HG03442 (cell line): ENCODE results near the gene SFN.
"Not testable (repeated sequence)": the region's sequence is repeated elsewhere in the genome, so short reads cannot be mapped to it uniquely, and the experiment has no call there.

Experiments used
- ATAC-seq: cut with Tn5 transposase; IDR thresholded peaks from one replicate; pipeline ENCODE4 v1.9.1; 2021; ENCODE audit warnings: mild to moderate bottlenecking, moderate library complexity; ENCODE audit not compliant: unreplicated experiment

Gene SFN

DNA sequence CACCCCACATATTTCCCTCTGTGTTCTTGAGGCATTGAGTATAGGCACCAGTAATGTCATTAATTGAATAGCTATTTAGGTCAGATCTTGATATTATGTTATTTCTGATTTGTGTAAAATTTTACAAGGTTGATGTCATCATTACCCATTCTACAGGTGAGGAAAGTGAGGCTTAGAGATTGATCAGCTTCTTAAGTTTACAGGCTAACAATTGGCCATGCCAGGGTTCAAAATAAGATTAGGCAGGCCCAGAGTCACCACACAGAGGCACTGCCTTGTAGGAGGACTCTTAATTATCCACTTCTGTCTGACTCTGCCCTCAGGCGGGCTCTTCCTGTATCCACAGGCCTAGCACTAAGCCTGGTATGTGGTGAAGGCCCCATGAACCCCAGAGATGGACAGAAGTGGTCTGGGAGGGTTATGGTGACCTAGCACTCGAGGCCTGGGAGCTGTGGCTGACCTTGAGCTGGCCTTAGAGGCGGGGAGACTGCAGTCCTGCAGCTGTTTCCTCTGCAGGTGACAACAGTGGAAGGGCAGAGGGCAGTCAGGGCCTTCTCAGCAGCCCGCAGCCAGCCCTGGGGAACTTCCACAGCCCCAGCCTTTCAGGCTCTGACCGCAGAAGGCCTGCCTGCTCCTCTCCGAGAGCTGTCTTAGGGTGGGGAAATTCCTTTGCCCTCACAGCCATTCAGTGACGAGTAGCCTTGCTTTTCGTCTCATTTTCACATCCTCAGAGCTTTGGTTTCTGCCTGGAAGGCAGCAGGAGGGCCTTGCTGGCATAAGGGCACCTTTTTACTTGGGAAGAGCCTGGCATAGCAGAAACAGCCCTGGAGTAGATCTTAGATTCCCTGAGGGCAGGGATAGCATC lies 24.2 kb upstream of the SFN start:
- peak; percentile 91 for ATAC-seq

DNA sequence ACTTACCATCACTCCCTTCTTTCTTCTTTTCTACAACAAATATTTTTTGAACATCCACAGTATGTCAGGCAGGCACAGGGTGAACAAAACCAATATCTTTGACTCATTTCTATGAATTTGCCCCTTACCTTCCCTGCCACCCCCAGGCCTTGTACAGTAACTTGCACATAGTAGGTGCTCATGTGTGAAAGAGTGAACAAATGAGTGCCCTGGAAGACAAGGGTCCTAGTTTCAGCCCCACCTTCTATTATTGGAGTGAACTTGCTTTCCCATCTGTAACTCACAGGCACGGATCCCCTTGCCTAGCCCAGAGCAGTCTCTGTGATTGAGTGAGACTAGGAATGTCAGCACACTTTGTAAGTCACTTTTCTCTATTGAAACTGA lies 23.6 kb upstream of the SFN start:
- no peak for ATAC-seq

DNA sequence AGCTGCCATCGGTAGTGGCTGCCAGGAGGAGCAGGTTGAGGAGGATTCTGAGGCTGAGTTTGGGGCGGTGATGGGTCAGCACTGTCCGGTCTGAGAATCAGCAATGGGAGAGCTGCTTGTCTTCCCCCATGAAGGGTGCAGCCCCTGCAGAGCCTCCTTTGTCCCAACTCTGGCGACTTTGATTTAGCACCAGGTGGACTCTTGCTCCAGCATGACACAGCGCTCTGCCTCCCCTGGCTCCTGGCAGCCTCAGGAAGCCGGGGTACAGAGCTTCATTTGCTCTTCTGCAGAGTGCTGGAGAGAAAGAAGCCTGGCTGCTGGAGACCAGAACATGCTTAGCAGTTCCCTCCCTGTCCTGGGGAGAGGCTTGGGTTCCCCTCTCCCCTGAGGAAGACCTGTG lies 23.2 kb upstream of the SFN start:
- ATAC-seq: no peak

DNA sequence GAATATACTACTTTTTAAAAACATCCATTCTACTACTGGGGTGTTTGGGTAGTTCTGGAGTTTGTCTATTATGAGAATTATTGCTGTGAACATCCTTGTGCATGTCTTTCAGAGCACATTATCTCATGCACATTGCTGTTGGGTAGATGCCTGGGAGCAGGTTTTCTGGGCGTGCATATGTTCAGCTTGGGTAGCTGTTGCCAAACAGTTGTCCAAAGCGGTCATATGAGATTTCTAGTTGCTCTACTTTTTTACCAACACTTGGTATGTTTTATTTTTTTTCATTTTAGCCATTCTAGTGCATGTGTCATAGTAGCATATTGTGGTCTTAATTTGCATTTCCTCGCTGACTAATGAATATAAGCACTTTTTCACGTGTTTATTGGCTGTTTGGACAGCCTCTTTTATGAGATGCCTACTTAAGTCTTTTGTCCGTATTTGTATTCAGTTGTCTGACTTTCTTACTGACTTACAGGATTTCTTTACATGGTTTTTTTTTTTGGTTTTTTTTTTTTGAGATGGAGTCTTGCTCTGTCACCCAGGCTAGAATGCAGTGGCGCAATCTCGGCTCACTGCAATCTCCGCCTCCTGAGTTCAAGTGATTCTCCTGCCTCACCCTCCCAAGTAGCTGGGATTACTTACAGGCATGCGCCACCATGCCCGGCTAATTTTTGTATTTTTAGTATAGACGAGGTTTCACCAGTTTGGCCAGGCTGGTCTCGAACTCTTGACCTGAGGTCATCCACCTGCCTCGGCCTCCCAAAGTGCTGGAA lies 18.3 kb upstream of the SFN start:
- no peak for ATAC-seq

DNA sequence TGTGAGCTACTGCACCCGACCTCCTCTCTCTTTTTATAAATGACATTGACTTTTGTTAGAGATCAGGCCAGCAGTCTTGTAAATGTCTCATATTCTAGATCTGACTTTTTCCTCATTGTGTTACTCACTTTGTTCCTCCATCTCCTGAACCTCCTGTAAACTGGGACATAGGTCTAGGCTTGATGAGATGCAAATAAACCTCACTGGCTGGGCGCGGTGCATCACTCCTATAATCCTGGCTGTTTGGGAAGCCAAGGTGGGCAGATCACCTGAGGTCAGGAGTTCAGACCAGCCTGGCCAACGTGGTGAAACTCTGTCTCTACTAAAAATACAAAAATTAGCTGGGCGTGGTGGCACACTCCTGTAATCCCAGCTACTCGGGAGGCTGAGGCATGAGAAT lies 15.1 kb upstream of the SFN start:
- not testable (repeated sequence) for ATAC-seq

DNA sequence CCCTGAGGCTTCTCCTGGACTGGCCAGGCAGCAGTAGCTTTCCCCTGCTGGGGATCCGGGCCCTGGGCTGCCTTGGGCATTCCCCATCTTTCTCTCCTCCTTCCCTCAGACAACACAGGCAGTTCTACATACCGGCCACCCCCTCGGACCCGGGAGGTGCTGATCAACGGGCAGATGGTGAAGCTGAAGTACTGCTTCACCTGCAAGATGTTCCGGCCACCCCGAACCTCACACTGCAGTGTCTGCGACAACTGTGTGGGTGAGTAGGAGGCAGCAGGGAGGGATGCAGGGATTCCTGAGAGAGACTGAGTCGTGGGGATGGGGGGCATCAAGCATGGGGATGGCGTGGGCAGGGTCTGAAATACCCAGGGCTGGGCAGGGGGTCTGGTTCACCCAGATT lies 14.4 kb upstream of the SFN start:
- no peak for ATAC-seq

DNA sequence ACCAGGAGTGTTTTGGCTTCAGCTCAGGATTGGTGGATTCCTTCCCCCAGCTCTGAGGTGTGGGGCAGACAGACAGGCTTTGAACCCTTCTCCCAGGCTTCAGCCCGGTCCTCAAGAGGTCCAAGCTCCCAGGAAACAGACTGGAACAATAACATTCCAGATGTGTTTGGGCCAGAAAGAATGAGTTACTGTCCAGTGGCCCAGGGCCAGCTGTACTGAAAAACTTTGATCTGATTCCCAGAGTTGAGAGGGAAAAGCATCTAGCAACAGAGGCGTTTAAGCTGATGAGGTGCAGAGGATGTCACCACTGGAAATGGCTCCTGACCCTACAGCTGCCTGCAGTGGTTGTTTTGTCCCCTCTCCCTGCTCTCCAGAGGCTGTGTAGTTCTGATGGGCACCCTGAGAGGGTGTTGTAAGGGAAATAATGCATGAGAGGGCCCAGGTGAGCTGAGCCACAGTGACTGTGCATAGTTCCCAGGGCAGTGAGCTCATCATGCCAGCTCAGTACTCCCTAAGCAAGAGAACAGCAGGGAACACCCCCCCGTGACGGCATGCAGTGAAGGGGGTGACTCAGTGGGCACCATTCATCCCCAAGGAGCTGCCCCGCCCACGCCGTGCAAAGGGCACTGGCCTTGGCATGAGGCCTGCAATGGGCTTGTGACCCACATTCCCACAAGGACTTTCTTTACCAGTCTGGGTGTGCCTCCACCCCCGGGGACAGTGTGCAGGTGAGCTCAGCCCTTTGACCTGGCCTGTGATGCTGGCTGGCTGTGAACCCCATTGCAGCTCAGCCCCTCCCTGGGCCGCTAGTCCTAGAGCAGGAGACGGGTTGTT lies 13.8 kb upstream of the SFN start:
- no peak for ATAC-seq

DNA sequence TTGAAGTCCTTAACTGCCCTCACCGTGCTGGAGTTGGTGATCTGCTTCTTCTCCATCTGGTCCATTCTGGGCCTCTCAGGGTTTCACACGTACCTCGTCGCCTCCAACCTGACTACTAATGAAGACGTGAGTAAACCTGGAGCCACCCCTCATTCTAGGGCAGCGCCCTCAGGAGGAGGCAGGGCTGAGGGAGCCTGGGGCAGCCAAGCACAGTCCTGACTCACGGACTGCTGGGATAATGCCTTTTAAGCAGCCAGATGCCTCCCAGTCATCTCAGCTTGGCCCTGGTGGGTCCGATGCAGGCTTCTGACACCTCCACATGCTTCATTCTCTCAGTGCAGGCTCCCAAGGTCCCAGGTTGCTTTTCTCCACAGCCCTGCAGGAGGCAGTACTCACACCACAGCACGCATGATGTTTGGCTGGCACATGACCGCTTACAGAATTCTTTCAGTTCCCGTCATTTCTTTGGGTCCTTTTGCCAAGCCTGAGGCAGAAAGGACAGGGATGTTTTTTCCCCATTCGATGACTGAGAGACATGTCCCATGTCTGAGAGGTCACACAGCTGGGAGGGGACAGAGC lies 11.8 kb upstream of the SFN start:
- ATAC-seq: no peak

DNA sequence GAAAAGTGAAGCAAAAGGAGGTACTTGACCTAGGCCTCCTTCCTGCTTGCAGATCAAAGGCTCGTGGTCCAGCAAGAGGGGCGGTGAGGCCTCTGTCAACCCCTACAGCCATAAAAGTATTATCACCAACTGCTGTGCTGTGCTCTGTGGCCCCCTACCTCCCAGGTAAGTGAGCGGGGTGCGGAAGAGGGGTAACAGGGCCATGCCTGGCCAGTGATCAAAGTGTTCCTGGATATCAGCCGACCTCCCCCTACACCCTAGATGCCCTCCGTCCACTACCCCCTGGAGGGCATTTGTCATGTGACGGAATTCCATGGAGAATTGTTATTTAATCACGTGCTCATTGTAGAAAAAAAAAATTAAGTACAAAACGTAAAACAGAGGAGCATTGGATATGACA lies 10.2 kb upstream of the SFN start:
- ATAC-seq: no peak

DNA sequence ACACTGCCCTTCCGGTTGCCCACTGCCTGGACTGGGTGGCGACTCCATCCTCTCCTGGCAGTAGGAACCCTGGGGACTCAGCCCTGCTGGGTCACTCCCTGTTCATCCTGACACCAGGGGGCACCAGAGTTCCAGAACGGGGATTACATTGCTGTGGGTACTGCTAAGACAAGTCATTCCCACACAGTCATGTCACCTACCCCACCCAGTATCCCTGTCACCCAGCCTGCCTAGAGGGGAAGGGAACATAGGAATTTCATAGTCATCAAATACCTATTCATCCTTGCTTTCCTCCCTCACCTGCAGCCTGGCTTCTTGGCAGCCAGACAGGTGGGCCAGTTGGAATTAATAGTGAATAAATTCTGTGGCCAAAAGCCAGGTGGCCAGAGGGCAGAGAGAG lies 9.8 kb upstream of the SFN start:
- ATAC-seq: no peak

DNA sequence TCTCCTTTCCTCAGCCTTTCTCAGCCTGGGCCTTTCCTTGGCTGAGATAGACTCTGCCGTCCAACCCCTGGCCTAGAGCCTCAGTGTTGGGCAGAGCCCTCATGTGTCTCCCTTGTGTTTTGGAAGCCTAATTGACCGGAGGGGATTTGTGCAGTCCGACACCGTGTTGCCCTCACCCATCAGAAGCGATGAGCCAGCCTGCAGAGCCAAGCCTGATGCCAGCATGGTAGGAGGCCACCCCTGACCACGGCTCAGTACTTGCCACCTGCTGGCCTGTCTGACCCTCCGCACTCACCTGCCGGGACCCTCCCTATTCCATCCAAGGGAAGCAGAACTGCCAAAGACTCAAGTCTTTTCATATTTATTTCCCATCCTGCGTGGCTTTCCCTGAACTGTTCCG lies 9.3 kb upstream of the SFN start:
- ATAC-seq: no peak

DNA sequence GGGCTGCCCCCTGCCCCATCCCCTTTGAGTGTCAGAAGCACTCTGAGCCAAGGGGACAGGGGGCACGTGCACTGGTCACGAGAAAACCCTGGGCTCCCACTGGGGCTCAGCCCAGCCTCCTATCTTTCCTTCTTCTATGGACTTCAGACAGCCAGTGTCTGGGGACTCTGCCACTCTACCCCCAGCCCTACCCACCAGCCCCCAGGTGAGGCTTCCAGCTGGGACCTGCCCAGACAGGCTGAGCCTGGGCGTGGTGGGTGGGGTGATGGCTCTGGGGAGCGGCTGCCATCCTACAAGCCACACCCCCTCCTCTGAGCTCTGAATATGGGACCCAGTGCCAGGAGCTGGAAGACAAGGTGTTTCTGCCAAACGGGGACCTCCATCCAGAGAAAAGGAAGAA lies 8.0 kb upstream of the SFN start:
- ATAC-seq: no peak

DNA sequence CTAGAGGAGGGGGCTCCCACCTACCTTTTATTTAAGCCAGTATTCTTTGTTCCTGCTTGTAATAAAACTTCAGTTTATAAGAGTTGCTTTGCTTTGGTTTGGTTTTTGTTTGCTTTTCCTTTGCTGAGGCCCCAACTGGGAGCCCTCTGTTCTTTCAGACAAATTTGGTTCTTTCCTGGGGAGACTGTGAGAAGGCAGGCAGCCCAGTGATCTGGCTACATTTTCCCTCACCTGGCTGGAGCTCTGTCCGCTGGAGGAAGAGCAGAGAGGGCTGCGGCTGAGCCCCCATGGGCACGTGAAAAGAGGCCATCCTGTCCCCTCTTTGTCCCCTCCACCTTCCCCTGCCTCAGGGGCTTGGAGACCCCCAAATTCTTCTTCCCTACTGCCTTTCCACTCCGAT lies 7.3 kb upstream of the SFN start:
- no peak for ATAC-seq

DNA sequence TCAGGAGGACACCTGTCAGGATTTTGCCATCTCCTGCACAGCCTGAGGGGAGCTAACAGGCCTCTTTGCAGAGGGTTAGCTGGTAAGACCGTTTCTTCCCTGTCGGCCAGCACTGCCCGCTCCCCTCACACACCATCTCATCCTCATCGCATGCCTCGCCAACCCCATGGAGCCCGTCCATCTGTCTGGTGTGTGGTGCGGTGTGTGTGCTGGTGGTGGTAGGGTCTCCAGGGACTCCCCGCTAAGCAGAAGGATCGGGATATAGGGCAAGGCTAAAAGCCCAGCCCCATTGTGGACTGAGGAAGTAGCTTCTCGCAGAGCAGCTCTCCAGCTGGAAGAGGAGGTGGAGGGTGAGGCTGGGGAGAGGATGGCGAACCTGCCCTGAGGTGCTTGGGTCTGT lies 6.8 kb upstream of the SFN start:
- ATAC-seq: no peak

DNA sequence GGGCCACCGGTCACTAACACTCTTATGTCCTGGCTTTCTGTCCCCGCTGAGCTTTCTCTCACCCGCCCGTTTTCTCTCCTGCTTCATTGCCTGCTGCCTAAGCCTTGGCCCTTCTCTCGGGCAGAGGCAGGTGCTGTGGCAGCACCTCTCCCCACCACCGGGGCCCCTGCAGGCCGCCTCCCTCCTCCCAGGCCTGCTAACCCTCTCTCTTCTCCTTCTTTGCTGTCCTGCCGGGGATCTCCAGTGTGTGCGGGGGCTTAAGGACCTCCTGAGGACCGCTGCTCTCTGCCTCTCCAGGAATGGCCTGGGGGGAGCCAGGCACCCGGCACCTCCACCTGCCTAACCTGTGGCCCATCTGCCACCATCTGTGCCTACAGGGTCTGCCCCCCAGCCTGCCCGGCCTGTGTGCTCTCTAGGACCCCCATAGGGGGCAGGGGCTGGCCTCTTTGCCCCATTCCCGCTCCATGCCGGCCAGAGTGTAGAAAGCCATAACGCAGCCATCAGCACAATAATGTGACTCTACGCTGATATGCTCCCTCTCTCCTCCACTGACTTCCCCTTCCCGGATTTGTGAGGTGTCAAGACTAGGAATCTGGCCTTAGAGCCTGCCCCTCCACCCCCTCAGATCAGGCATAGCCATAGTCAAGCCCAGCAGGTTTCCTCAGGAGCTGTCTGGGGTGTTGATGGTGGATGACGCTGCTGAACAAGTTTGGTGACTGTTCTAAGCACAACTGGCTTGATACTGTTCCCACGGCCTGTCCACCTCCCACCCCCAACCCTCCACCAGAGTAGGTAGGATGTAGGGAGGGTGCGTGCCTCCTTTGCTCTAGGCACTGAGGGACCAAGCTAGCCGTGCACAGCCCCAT lies 6.1 kb upstream of the SFN start:
- ATAC-seq: no peak

DNA sequence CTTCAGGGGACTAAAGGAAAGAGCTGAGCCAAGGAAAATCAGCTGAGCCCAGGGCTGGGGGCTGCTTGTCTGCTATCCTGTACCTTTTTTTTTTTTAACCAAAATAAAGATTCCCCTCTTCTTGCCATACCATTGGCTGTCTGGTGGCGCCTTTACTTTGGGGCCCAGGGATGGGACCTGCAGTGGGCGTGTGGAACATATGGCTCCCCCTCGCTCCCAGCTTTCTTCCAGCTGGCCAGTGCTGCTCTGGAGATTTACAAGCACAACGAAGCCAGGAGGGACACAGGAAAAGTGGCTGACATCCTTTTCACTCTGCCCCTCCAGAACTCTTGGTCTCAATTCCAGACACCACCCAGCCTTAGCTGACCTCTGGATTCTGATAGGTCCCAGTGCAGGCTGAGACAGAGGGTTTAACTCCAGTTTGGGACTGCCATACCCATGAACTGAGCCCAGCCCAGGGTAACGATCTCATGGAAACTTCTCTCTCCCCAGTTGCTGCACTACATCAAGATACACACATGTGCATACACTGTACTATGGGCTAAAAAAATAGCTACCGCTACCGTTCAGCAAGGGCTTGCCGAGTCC lies 5.4 kb upstream of the SFN start:
- ATAC-seq: no peak

DNA sequence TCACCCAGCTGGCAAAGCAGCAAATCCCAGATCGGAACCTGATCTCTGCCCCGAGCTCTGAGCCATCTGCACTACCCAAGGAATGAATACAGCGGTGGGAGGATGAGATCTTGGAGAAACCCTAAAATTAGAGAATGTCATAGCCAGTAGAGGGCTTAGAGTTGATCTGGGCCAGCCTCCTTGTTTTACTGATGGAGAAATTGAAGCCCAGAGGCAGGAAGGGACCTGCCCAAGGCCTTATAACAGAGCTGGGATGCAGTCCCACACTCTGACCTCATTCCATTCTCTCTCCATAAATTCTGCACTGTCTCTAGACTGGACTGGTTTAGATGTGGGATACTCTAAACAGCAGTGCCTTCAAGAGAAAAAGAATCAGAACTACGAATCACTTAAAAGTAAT lies 4.8 kb upstream of the SFN start:
- ATAC-seq: no peak

DNA sequence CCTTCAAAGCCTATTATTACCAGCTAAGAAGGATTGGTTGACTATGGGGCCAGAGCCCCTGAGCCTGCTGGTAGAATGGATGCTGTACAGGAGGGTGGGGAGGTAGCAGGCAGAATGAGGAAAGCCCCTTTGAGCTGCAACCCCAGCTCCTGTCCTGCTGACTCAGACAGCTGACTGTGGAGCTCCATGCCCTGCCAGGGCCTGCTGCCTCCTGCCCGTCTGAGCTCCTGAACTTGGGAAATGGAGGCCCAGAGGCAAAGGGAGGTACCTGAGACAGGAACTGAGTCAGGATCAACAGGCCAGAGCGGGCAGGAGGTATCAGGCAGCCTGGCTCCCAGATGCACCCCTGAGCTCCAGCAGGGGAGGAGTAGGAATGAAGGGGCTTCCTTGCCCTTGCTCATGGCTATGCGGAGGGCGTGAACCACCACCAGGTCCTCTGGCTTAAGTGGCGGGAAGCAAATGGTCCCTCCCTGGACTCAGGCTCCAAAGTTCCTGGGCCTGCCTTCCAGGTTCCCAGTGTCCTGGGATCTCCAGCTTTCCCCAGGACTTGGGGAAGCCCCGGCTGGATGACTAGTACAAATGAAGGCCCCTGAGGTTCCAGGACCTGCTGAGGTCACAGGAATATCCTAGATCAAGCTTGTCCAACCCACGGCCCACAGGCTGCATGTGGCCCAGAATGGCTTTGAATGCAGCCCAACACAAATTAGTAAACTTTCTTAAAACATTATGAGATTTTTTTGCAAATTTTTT lies 3.9 kb upstream of the SFN start:
- no peak for ATAC-seq

DNA sequence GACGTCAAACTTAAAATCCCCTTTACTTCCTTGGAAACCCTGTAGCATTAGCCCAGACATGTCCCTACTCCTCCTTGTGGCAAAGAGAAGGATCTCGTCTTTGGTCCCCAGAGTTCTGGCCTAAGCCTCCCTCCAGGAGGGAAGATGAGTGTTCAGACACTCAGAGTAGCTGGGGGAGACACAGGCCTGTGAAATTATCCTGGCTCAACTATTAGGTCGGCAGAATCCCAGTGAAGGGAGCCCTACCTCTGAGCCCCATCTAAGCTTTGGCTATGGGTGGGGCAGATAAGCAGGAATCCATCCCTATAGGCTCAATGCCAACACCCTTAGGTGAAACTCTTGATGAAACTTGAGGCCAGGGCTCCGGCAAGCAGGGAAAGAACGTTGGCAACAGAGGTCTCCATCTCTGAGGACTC lies 1.7 kb upstream of the SFN start:
- no peak for ATAC-seq
